CD4-positive, alpha-beta T cell treated with Interleukin-17A for 1 hour (primary cell): ENCODE data around the gene BORCS5.
"Not testable (repeated sequence)": the region's sequence is repeated elsewhere in the genome, so short reads cannot be mapped to it uniquely, and the experiment has no call there.

Source experiments
- DNase-seq: peaks from one replicate; pipeline ENCODE4 v3.0.0-alpha.2; 2020

The BORCS5 gene

DNA sequence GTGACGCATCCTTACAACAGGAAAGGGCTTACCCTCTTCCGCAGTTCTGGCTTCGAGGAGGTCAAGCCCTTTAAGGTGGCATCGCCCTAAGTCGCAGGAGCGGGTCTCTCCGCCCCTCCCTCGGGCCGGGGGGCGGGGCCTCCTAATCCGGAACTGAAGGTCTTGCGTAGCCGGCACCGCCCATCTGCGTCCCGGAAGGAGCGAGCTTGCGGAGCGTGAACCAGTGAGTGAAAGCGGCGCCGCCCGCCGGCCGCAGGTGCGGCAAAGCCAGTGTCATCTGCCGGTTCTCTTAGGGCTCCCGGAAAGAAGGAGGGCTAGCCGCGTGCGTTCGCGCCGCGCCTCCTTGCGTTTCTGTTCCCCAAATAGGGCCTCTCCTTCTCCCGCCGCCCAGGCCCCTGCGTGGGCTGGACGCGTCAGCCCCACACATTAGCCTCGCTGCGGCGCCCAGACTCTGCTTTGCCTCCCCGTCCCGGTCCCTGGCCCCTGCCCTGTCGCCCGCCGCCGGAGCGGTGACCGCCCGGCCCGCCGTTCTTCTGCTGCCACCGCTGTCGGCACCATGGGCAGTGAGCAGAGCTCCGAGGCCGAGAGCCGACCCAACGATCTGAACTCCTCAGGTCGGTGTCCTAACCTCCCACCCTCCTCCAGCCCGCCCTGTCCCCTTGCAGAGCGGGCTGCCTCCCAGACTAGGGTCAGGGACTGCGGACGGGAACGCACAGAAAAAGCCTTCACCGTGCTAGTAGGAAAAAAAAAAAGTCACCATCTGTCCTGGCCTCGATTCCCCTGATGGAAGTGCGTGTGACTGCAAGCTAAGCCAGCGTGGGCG is at the start of gene BORCS5:
TSS of gene BORCS5 (plus strand) at position 183 of the 823 bp plus-strand sequence. CDS start at position 557, 374 bp downstream.
- peak; percentile 98 for DNase-seq

DNA sequence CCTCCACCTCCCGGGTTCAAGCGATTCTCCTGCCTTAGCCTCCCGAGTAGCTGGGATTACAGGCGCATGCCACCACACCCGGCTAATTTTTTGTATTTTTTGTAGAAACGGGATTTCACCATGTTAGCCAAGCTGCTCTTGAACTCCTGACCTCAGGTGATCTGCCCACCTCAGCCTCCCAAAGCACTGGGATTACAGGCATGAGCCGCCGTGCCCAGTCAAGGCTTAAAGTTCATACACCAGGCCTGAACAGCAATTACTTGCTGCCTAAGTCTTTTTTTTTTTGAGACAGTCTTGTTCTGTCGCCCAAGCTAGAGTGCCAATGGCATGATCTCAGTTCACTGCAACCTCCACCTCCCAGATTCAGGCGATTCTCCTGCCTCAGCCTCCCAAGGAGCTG is 46.2 kb upstream of the BORCS5 start:
- DNase-seq, result not testable (repeated sequence)

- DNase-seq, result no peak
These were observed 41.0 kb upstream of the BORCS5 start for GRCh38 chr12:12315838-12316237.

GRCh38 chr12:12319451-12320183 is 37.3 kb upstream of the BORCS5 start:
- no peak for DNase-seq

DNA sequence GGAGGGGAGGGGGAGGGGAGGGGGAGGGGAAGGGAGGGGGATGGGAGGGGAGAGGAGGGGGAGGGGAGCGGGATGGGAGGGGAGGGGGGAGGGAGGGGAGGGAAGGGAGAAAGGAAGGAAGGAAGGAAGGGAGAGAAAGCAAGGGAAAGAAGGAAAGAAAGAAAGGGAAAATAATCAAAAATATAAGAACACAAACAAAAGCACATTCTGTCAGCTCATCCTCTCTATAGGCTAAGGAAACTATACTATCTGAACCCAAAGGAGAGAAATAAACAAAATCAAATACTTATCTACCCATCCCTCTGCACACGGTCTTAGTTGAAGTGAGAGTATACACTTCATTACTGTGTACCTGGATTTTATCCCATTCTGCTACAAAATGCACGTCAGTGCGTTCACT is 33.8 kb upstream of the BORCS5 start:
- no peak for DNase-seq

GRCh38 chr12:12323591-12323990 is 33.3 kb upstream of the BORCS5 start:
- no peak for DNase-seq

- DNase-seq, result no peak
These were observed 30.6 kb upstream of the BORCS5 start for GRCh38 chr12:12326262-12326661.

GRCh38 chr12:12327802-12328201 is 29.1 kb upstream of the BORCS5 start:
- DNase-seq, result peak; percentile 71

- DNase-seq, result no peak
These were observed 25.6 kb upstream of the BORCS5 start for GRCh38 chr12:12331244-12331771.

- DNase-seq, result no peak
These were observed 25.0 kb upstream of the BORCS5 start for GRCh38 chr12:12331896-12332295.

DNA sequence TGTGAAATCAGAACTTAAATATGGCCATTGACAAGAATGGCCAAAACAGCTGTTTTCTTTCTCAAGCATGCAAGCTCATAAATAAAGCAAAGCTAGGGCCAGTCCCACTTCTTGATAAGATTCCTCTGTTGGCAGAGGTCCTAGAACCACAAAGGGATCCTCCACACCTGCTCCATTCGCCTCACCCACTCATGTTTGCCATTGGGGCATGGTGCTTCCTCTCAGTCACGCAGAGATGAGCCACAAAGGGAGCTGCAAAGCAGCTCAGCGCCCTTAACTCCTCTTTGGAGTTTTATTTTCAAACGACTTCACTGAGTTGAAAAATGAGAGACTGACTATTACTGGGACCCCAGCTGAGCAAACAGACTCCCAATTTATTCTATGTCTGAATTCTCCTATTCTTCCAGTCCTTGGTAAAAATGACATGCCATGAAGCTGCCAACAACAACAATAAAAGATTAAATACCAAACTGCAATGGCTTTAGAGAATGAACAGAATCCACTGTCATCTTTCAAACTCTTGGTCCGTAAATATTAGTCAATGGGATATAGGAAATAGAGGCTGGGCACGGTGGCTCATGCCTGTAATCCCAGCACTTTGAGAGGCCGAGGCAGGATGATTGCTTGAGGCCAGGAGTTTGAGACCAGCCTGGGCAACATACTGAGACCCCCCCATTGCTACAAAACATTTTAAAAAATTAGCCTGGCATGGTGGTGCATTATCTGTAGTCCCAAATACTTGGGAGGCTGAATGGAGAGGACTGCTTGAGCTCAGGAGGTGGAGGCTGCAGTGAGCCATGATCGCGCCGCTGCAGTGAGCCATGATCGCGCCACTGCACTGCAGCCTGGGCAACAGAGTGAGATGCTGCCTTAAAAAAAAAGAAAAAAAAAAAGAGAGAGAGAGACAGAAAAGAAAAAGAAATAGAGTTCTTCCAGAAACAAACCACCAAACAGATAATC is 23.2 kb upstream of the BORCS5 start:
- no peak for DNase-seq

DNA sequence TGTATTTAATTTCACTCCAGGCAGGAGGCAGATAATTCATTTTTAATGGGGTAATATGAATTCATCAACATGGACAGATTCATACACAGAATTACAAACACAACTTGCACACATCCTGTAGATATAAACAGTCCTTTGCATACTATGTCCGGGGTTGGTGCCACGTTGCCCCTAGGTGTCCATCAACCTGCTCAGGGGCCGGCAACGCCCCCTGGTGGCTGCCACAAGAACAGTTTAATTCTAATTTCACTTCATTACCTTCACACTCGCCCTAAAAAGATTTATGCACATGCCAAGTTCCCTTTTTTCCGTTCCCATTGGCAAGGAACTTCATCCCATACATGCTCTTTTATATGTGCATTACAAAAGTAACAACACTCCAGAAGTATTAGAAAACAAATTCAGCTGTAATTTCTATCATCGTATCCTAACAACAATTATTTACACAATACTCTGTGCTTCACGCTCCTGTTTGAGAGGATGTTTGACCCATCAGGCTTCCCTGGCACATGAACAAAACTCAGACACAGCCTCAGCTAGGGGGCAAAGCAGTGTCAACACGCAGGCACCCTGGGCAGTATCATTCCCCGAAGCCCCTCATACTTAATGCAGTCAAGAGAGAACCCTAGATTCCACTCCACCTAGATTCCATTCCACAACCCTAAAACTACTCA is 22.4 kb upstream of the BORCS5 start:
- peak; percentile 68 for DNase-seq

DNA sequence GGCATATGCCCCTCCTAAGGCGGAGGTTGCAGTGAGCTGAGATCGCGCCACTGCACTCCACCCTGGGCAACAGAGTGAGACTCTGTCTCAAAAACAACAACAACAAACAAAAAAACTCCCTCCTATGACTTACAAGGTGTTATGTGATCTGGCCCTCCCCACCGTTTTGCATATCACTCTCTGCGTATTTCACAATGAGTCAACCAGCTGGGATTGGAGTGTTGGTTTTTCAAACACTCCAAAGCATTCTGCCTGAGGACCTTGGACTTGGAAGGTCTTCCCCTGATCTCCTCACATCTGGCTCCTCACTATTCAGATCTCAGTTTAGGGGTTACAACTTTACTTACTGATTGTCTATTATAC is 20.8 kb upstream of the BORCS5 start:
- DNase-seq, result no peak

DNA sequence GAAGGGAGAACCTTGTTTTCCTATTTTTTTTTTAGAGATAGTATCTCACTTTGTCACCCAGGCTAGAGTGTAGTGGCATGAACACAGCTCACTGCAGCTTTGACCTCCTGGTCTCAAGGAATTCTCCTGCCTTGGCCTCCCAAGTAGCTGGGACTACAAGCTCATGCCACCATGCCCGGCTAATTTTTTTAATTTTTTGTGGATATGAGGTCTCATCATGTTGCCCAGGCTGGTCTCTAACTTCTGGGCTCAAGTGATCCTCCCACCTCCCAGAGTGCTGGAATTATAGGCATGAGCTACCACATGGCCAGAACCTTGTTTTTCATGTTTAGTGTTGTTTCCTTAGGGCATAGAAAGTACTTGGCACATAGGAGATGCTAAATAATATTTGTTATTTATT is 20.4 kb upstream of the BORCS5 start:
- DNase-seq, result no peak

DNA sequence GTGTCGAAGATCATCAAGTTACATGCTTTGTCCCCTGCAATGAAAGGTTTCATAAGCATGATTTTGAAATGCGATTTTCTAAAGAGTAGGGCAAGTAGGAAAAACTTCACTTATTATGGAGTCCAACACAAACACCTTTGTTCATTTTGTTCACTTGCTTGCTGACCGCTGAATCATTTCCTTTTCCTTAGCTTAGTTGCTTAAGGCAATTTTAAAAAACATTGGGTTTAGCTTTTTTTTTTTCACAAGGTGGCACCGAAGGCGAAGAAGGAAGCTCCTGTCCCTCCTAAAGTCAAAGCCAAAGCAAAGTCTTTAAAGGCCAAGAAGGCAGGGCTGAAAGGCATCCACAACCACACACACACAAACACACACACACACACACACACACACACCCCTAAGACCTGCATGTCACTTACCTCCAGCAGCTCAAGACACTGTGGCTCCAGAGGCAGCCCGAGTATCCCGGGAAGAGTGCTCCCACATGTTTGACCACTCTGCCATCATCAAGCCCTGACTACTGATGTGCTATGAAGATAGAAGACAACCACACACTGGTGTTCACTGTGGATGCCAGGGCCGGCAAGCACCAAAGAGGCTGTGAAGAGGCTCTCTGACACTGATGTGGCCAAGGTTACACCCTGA is 18.2 kb upstream of the BORCS5 start:
- no peak for DNase-seq

- peak; percentile 55 for DNase-seq
These were observed 6.9 kb upstream of the BORCS5 start, which contains the start of gene MANSC1 for GRCh38 chr12:12349711-12350665. Gene MANSC1, minus strand, starts transcription at chr12:12350242. Its CDS starts 6,928 bp downstream, at chr12:12343314.

- DNase-seq, result no peak
These were observed 5.9 kb upstream of the BORCS5 start for GRCh38 chr12:12350868-12351463.

GRCh38 chr12:12351468-12352185 is 5.3 kb upstream of the BORCS5 start:
- not testable (repeated sequence) for DNase-seq

- DNase-seq, result no peak
These were observed 3.6 kb upstream of the BORCS5 start for GRCh38 chr12:12353276-12353675.
